ENCODE results near the gene PRAF2. TPM values are rescaled to one million over a fixed set of nuclear protein-coding genes. Genes with fewer than 3 reads are reported as not detected.

PRAF2 gene
- total and polyA plus RNA-seq, 2 of the 13 experiments (the other 11 are each of a cell fraction or from before 2014, with no cell fraction given) = 0.33 to 2.6 TPM

DNA sequence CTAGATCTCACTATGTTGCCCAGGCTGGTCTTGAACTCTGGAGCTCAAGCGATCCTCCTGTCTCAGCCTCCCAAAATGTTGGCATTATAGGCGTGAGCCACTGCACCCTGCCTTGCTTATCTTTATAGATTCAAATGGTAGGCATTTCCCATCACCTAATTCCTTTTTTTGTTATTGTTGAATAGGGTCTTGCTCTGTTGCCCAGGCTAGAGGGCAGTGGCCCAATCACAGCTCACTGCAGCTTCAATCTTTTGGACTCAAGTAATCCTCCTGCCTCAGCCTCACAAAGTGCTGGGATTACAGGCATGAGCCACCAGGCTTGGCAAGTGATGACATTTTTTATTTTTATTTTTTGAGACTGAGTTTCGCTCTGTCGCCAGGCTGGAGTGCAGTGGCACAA is 22.6 kb upstream of the PRAF2 start (continued):
- TF ChIP-seq IRF9 (CRISPR knock-in tag; IDR thresholded peaks at IDR 0.05; ENCODE audit: borderline replicate concordance) = no peak
- no peak for TF ChIP-seq PAWR (CRISPR knock-in tag; IDR thresholded peaks at IDR 0.05; ENCODE audit: borderline replicate concordance)
- no peak for TF ChIP-seq ZMAT3 (CRISPR knock-in tag; conservative IDR thresholded peaks at IDR 0.05)
- TF ChIP-seq ZSCAN29 (CRISPR knock-in tag; conservative IDR thresholded peaks at IDR 0.05) = no peak
- no peak for TF ChIP-seq ZC3H4 (CRISPR knock-in tag; IDR thresholded peaks at IDR 0.05; ENCODE audit: borderline replicate concordance)
- no peak for TF ChIP-seq ZNF12 (CRISPR knock-in tag; IDR thresholded peaks at IDR 0.05)
- TF ChIP-seq, protein P1, sequence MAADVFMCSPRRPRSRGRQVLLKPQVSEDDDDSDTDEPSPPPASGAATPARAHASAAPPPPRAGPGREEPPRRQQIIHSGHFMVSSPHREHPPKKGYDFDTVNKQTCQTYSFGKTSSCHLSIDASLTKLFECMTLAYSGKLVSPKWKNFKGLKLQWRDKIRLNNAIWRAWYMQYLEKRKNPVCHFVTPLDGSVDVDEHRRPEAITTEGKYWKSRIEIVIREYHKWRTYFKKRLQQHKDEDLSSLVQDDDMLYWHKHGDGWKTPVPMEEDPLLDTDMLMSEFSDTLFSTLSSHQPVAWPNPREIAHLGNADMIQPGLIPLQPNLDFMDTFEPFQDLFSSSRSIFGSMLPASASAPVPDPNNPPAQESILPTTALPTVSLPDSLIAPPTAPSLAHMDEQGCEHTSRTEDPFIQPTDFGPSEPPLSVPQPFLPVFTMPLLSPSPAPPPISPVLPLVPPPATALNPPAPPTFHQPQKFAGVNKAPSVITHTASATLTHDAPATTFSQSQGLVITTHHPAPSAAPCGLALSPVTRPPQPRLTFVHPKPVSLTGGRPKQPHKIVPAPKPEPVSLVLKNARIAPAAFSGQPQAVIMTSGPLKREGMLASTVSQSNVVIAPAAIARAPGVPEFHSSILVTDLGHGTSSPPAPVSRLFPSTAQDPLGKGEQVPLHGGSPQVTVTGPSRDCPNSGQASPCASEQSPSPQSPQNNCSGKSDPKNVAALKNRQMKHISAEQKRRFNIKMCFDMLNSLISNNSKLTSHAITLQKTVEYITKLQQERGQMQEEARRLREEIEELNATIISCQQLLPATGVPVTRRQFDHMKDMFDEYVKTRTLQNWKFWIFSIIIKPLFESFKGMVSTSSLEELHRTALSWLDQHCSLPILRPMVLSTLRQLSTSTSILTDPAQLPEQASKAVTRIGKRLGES (CRISPR knock-in tag; IDR thresholded peaks at IDR 0.05; ENCODE audit: borderline replicate concordance) = no peak
- TF ChIP-seq SIX4 (CRISPR knock-in tag; IDR thresholded peaks at IDR 0.05) = no peak
- no peak for TF ChIP-seq ZNF552 (CRISPR knock-in tag; IDR thresholded peaks at IDR 0.05; ENCODE audit: borderline replicate concordance)
- no peak for TF ChIP-seq MIER3 (CRISPR knock-in tag; IDR thresholded peaks at IDR 0.05; ENCODE audit: borderline replicate concordance)
- TF ChIP-seq ZNF512 (CRISPR knock-in tag; IDR thresholded peaks at IDR 0.05) = no peak
- no peak for TF ChIP-seq NFIC (IDR thresholded peaks at IDR 0.05; ENCODE audit: low read length)
- no peak for TF ChIP-seq AHR (CRISPR knock-in tag; IDR thresholded peaks at IDR 0.05)
